ENCODE data around the gene RNF208.

RNF208 gene

DNA sequence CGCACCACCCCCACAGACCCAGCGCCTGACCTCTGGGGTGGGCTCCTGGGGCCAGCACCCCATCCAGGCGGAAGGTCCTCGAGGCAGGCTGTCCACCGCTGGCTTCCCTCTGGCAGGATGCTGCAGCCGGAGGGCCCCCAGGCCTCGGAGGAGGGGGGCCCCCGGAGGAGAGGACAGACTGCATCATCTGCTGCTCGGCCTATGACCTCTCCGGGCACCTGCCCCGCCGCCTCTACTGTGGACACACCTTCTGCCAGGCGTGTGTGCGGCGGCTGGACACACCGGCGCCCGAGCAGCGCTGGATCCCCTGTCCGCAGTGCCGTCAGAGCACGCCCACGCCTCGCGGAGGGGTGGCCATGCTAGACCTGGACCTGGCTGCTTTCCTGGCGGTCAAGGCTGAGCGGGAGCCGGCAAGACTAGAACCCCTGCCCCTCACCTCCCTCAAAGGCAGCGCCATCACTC, 6.5 kb upstream of the RNF208 start:
- H3K9me3 ChIP-seq (ENCODE audit: insufficient read depth, low read length, severe bottlenecking): no peaks in the 10 kb centered on the region
- no peak overlapping the region for H2AFZ ChIP-seq (ENCODE audit: low read depth, low read length)
- H3K79me2 ChIP-seq (ENCODE audit: insufficient read depth, low read length): no peaks in the 10 kb centered on the region
- H4K20me1 ChIP-seq (ENCODE audit: insufficient read depth, low read length): no peaks in the 10 kb centered on the region
- no peaks in the 10 kb centered on the region for H3K36me3 ChIP-seq (ENCODE audit: insufficient read depth, low read length)
- no peaks in the 10 kb centered on the region for H3K27me3 ChIP-seq (ENCODE audit: insufficient read depth, low read length, poor library complexity)
- H3K4me1 ChIP-seq (ENCODE audit: insufficient read depth, low read length): peaks cover 12% of the 10 kb centered on the region
- no peak overlapping the region for H3K4me2 ChIP-seq (ENCODE audit: insufficient read depth, low read length)
- no peak overlapping the region for H3K27ac ChIP-seq (ENCODE audit: low read length)
- no peak overlapping the region for H3K4me3 ChIP-seq (ENCODE audit: low read depth in 1 of 2, low read length in 2 of 2)
- TF ChIP-seq CTCF (IDR thresholded peaks at IDR 0.05; ENCODE audit: borderline replicate concordance, extremely low read depth, low read length, poor library complexity, severe bottlenecking) (no peak), EZH2 (IDR thresholded peaks at IDR 0.05; ENCODE audit: borderline replicate concordance, low read depth, low read length, severe bottlenecking) (no peak)
- DNase-seq (no peak), ATAC-seq (ENCODE audit: insufficient read depth, low read depth) (no peak)
- no peak overlapping the region for H3K9ac ChIP-seq (ENCODE audit: low read depth, low read length)

DNA sequence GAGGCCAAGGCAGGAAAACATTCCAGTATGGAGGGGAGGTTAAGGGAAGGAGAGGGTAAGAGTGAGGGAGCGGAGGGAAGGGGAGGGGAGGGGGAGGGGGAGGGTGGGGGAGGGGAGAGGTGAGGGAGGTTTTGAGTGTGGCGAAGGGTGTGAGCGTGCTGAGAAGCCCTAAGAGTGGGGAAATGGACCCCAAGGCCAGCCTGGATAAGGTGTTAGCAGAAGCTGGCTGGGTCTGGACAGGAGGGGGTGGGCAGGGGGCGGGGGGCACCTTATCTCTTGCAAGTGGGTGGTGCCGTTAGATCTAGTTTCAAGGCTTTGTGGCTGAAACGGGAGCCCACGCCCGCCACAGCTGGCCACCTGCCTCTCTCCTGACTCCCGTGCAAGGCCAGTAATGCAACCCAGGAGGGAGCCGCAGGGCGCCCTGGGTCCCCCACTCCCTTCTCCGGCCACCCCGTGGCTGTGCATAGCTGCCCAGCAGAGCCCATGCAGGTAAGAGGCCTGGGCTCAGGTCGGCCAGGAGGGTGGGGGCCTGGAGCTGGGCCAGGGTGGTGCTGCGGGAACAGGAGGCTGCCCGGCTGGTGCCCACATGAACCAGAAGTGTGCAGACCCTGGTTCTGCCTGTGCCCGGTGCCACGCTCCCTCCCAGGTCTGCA, 5.9 kb upstream of the RNF208 start:
- no peak overlapping the region for H3K9ac ChIP-seq (ENCODE audit: low read depth, low read length)
- no peaks in the 10 kb centered on the region for H3K27me3 ChIP-seq (ENCODE audit: insufficient read depth, low read length, poor library complexity)
- H3K4me1 ChIP-seq (ENCODE audit: insufficient read depth, low read length): peaks cover 14% of the 10 kb centered on the region
- no peaks in the 10 kb centered on the region for H3K9me3 ChIP-seq (ENCODE audit: insufficient read depth, low read length, severe bottlenecking)
- TF ChIP-seq EZH2 (IDR thresholded peaks at IDR 0.05; ENCODE audit: borderline replicate concordance, low read depth, low read length, severe bottlenecking) (no peak), CTCF (IDR thresholded peaks at IDR 0.05; ENCODE audit: borderline replicate concordance, extremely low read depth, low read length, poor library complexity, severe bottlenecking) (no peak)
- H2AFZ ChIP-seq (ENCODE audit: low read depth, low read length): no peak overlapping the region
- no peak overlapping the region for H3K4me3 ChIP-seq (ENCODE audit: low read depth in 1 of 2, low read length in 2 of 2)
- no peaks in the 10 kb centered on the region for H4K20me1 ChIP-seq (ENCODE audit: insufficient read depth, low read length)
- no peaks in the 10 kb centered on the region for H3K36me3 ChIP-seq (ENCODE audit: insufficient read depth, low read length)
- ATAC-seq (ENCODE audit: insufficient read depth, low read depth) (no peak), DNase-seq (no peak)
- H3K27ac ChIP-seq (ENCODE audit: low read length): no peak overlapping the region
- H3K79me2 ChIP-seq (ENCODE audit: insufficient read depth, low read length): no peaks in the 10 kb centered on the region
- H3K4me2 ChIP-seq (ENCODE audit: insufficient read depth, low read length): no peak overlapping the region

GRCh38 chr9:137227054-137227852, 5.2 kb upstream of the RNF208 start, which contains the start of gene RNF224:
Gene RNF224 (plus strand): TSS chr9:137227502. CDS start chr9:137228336, 834 bp downstream.
- Histone ChIP-seq H3K27me3 (ENCODE audit: insufficient read depth, low read length, poor library complexity) (no peaks in the 10 kb centered on the region), H3K4me1 (ENCODE audit: insufficient read depth, low read length) (peaks cover 20% of the 10 kb centered on the region), H3K4me2 (ENCODE audit: insufficient read depth, low read length) (no peak within 1 kb of the TSS), H3K4me3 (ENCODE audit: low read depth in 1 of 2, low read length in 2 of 2) (no peak within 1 kb of the TSS), H3K79me2 (ENCODE audit: insufficient read depth, low read length) (no peaks in the 10 kb centered on the region), H3K36me3 (ENCODE audit: insufficient read depth, low read length) (no peaks in the 10 kb centered on the region), H3K27ac (ENCODE audit: low read length) (no peak within 1 kb of the TSS), H3K9me3 (ENCODE audit: insufficient read depth, low read length, severe bottlenecking) (no peaks in the 10 kb centered on the region), H4K20me1 (ENCODE audit: insufficient read depth, low read length) (no peaks in the 10 kb centered on the region), H2AFZ (ENCODE audit: low read depth, low read length) (no peak within 1 kb of the TSS), H3K9ac (ENCODE audit: low read depth, low read length) (no peak within 1 kb of the TSS)
- no peak for TF ChIP-seq EZH2 (IDR thresholded peaks at IDR 0.05; ENCODE audit: borderline replicate concordance, low read depth, low read length, severe bottlenecking)
- peak; percentile 91 for TF ChIP-seq CTCF (IDR thresholded peaks at IDR 0.05; ENCODE audit: borderline replicate concordance, extremely low read depth, low read length, poor library complexity, severe bottlenecking)
- DNase-seq: peak; percentile 81
- peak; percentile 69 for ATAC-seq (ENCODE audit: insufficient read depth, low read depth)
